Activated CD4-positive, alpha-beta memory T cell treated with anti-CD3 and anti-CD28 coated beads, Interleukin-2, amount 10 ng/mL, durations not matched to agents 7 days and 5 days (primary cell): ENCODE results near the gene GGTA1. TPM values are rescaled to one million over a fixed set of nuclear protein-coding genes. Genes with fewer than 3 reads are reported as not detected.
"Not testable (repeated sequence)": the region's sequence is repeated elsewhere in the genome, so short reads cannot be mapped to it uniquely, and the experiment has no call there.

ENCODE experiments used
- CTCF ChIA-PET: fragments of 350-600 bp; sonication (Branson Sonifier 250); formaldehyde crosslinking; loops from one replicate; lab custom pipeline; 2021; ENCODE audit warnings: antibody characterized with exemption, inconsistent platforms; lab: Charles Lee
- POLR2A ChIA-PET: fragments of 350-600 bp; sonication (Branson Sonifier 250); formaldehyde crosslinking; loops from one replicate; lab custom pipeline; 2021; ENCODE audit warnings: antibody characterized with exemption; lab: Charles Lee
- DNase-seq: peaks from one replicate; pipeline ENCODE4 v3.0.0-alpha.2; 2020
- H3K27ac Mint-ChIP-seq: one replicate; pipeline ENCODE4 v1.8.0; 2021; ENCODE audit warnings: mild to moderate bottlenecking, mixed read lengths
- H3K27me3 Mint-ChIP-seq: one replicate; pipeline ENCODE4 v1.8.0; 2021; ENCODE audit warnings: mixed read lengths
- H3K36me3 Mint-ChIP-seq: one replicate; pipeline ENCODE4 v1.8.0; 2021; ENCODE audit warnings: low read depth, mixed read lengths
- H3K4me1 Mint-ChIP-seq: one replicate; pipeline ENCODE4 v1.8.0; 2021; ENCODE audit warnings: mixed read lengths
- H3K4me3 Mint-ChIP-seq: one replicate; pipeline ENCODE4 v1.8.0; 2021; ENCODE audit warnings: mild to moderate bottlenecking, mixed read lengths
- H3K9me3 Mint-ChIP-seq: one replicate; pipeline ENCODE4 v1.8.0; 2021; ENCODE audit warnings: mixed read lengths
- total RNA-seq, 2 experiments: library from RNA; stranded (reverse); gene quantifications; one replicate each; pipeline ENCODE4 v1.2.3, GENCODE V29; 2021

GGTA1 gene
- total RNA-seq, 2 experiments from 2014 or later: not detected

DNA sequence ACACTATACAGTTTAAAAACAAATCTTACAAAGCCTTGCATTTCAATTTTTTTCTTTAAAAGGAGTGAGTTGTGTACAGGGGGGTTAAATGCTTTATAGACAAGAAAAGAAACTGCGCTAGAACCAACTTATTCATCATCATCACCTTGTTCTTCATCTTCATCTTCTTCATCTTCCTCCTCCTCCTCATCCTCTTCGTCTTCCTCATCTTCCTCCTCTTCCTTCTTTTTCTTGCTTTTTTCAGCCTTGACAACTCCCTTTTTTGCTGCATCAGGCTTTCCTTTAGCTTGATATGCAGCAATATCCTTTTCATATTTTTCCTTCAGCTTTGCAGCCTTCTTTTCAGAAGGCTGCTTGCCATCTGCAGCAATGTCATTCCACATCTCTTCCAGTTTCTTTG lies 20.0 kb upstream of the GGTA1 start:
- H3K27ac Mint-ChIP-seq, H3K4me1 Mint-ChIP-seq, H3K9me3 Mint-ChIP-seq, CTCF ChIA-PET, POLR2A ChIA-PET, H3K36me3 Mint-ChIP-seq, DNase-seq, H3K4me3 Mint-ChIP-seq: not testable (repeated sequence)
- peaks cover 22% of the 10 kb centered on the region for H3K27me3 Mint-ChIP-seq

DNA sequence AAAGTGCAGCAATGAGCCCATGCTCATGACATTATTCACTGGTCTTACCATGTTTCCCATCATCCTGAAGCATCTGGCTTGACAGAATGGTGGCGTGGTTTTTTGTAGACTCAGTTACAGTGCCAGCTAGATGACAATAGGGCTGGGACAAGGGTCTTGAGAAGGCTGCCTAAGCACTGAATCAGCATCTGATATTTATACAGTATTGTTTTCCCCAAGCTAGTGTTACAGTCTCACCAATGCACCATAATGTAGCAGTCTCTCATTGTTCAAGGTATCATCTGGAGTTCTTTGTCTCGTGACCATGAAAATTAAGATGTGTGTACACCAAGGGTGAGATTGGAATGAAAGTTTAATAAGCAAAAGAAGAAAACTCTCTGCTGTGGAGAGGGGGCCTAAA lies 19.0 kb upstream of the GGTA1 start:
- H3K9me3 Mint-ChIP-seq: peaks cover 2% of the 10 kb centered on the region
- no peaks in the 10 kb centered on the region for H3K36me3 Mint-ChIP-seq
- no peak overlapping the region for H3K4me3 Mint-ChIP-seq
- no peak overlapping the region for H3K27ac Mint-ChIP-seq
- POLR2A ChIA-PET: no interaction called here
- no peak for DNase-seq
- peaks cover 23% of the 10 kb centered on the region for H3K27me3 Mint-ChIP-seq
- CTCF ChIA-PET: no interaction called here
- no peaks in the 10 kb centered on the region for H3K4me1 Mint-ChIP-seq

- H3K9me3 Mint-ChIP-seq, H3K36me3 Mint-ChIP-seq, H3K27ac Mint-ChIP-seq, POLR2A ChIA-PET, H3K27me3 Mint-ChIP-seq, CTCF ChIA-PET, DNase-seq, H3K4me3 Mint-ChIP-seq, H3K4me1 Mint-ChIP-seq: not testable (repeated sequence)
Observed at GRCh38 chr9:121513166-121513565, 13.5 kb upstream of the GGTA1 start.

DNA sequence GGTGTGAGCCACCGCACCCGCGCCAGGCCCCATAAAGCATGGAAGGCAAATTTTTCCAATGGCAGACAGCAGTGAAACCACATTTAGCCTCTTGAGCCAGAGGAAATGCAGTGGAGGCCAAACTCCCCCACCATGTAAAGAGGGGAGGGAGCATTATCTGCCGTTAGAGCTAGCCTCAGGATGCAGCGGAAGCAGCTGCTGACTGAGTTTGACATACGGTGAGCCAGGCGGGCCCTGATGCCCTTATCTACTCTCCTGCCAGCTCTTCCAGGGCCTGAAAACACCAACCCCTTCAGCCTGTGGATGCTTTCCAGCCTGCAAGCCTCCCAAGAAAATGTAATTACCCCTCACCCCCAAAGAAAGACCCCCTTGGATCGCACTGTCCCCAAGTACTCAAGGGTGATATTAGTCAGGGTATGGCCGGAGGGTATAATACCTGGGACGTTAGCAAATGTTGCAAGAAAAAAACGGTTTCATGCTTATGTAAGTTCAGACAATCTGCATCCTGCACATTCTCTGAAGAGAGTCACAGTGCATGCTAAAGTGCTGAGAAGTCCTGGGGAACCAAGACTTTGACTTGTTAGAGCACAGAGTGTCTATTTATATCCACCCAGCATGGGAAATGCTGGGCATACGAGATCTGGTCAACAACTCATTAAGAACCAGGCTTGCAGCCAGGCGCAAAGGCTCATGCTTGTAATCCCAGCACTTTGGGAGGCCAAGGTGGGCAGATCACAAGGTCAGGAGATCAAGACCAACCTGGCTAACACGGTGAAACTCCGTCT lies 11.3 kb upstream of the GGTA1 start:
- no peak overlapping the region for H3K4me3 Mint-ChIP-seq
- peaks cover 9% of the 10 kb centered on the region for H3K27me3 Mint-ChIP-seq
- no peak overlapping the region for H3K27ac Mint-ChIP-seq
- ChIA-PET CTCF (interaction anchor here (0.6 to 0.7 kb wide), 2 partner anchors 13 to 581 kb away, joined by 3 read pairs; no protein-coding TSS in a partner anchor), POLR2A (no interaction called here)
- H3K36me3 Mint-ChIP-seq: no peaks in the 10 kb centered on the region
- H3K4me1 Mint-ChIP-seq: no peaks in the 10 kb centered on the region
- H3K9me3 Mint-ChIP-seq: no peaks in the 10 kb centered on the region
- no peak for DNase-seq

GRCh38 chr9:121509180-121509579 lies 9.5 kb upstream of the GGTA1 start:
- H3K36me3 Mint-ChIP-seq: no peaks in the 10 kb centered on the region
- H3K9me3 Mint-ChIP-seq: no peaks in the 10 kb centered on the region
- POLR2A ChIA-PET: no interaction called here

DNA sequence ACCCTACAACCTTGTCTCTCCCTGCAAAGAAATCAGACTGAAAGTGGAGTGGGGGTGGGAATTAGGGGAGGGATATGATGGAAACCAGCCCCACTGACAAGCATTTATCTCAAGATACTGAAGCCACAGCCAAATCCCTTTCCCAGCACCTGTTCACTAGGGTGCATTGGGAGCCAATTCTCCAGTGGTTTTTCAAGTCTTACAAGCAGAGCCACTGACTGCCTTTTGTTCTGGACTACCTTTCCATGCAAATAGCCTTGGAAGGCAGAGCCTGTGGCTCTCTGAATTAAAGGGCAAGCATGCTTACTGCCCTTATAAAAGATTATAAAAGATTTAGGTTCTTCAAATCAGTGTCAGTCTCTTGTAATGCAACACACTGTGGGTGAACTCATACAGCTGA lies 8.8 kb upstream of the GGTA1 start:
- ChIA-PET POLR2A (no interaction called here), CTCF (no interaction called here)
- Mint-ChIP-seq H3K4me1 (peaks cover under 1% of the 10 kb centered on the region), H3K36me3 (no peaks in the 10 kb centered on the region), H3K27ac (no peak overlapping the region), H3K4me3 (no peak overlapping the region), H3K27me3 (peaks cover 5% of the 10 kb centered on the region), H3K9me3 (no peaks in the 10 kb centered on the region)
- no peak for DNase-seq

More at GRCh38 chr9:121509180-121509579, 9.5 kb upstream of the GGTA1 start:
- Mint-ChIP-seq H3K4me3 (no peak overlapping the region), H3K27ac (no peak overlapping the region), H3K4me1 (no peaks in the 10 kb centered on the region), H3K27me3 (peaks cover 5% of the 10 kb centered on the region)
- DNase-seq: no peak
- CTCF ChIA-PET: interaction anchor here (0.7 kb wide), 1 partner anchor 206 kb away, joined by 3 read pairs; no protein-coding TSS in a partner anchor

GRCh38 chr9:121505903-121506735 lies 6.5 kb upstream of the GGTA1 start:
- CTCF ChIA-PET: no interaction called here
- H3K4me3 Mint-ChIP-seq: no peak overlapping the region
- peaks cover 4% of the 10 kb centered on the region for H3K4me1 Mint-ChIP-seq
- H3K36me3 Mint-ChIP-seq: no peaks in the 10 kb centered on the region
- DNase-seq: no peak
- no peak overlapping the region for H3K27ac Mint-ChIP-seq
- POLR2A ChIA-PET: no interaction called here
- peaks cover 12% of the 10 kb centered on the region for H3K27me3 Mint-ChIP-seq
- H3K9me3 Mint-ChIP-seq: no peaks in the 10 kb centered on the region

- Mint-ChIP-seq H3K9me3 (no peaks in the 10 kb centered on the region), H3K4me3 (no peak overlapping the region), H3K27me3 (peaks cover 29% of the 10 kb centered on the region), H3K36me3 (no peaks in the 10 kb centered on the region), H3K27ac (no peak overlapping the region), H3K4me1 (peaks cover 20% of the 10 kb centered on the region)
- ChIA-PET POLR2A (no interaction called here), CTCF (no interaction called here)
- no peak for DNase-seq
Observed at GRCh38 chr9:121503444-121503843, 3.8 kb upstream of the GGTA1 start.

DNA sequence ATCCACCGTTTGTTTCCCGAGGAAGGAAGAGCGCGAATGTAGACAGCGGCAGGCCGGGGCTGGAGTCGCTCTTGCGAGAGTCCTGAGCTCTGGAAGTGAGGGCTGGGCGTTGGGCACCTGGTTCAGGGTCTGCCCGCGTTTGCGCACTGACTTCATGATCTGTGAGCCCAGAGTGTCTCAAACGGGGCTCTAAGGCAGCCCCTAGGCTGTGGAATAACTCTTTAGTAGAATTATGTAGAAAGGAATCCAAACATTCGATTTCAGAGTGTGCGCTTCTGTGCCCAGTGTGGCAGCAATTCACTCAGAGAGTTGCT lies 478 bp upstream of the GGTA1 start:
- peaks cover 53% of the 10 kb centered on the region for H3K27me3 Mint-ChIP-seq
- H3K9me3 Mint-ChIP-seq: no peaks in the 10 kb centered on the region
- peaks cover 23% of the 10 kb centered on the region for H3K4me1 Mint-ChIP-seq
- no peak for DNase-seq
- H3K36me3 Mint-ChIP-seq: no peaks in the 10 kb centered on the region
- no peak overlapping the region for H3K4me3 Mint-ChIP-seq
- ChIA-PET POLR2A (no interaction called here), CTCF (interaction anchor here (1.6 kb wide), 1 partner anchor 10 kb away, joined by 5 read pairs; no protein-coding TSS in a partner anchor)
- H3K27ac Mint-ChIP-seq: no peak overlapping the region

DNA sequence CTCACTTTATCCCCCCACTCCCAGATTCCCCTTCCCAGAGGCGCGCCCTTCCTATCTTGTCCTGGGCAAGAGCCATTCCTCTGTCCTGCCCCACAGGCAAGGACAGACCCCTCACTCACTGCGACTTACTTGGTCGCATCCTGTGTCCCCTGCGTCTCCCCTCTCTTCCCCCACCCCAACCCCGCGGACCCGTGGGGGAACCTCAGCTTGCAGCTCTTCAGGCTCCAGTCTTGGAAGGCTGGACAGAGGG lies 542 bp downstream of the GGTA1 start:
- no peak for DNase-seq
- peaks cover 23% of the 10 kb centered on the region for H3K4me1 Mint-ChIP-seq
- no peak overlapping the region for H3K27ac Mint-ChIP-seq
- CTCF ChIA-PET: interaction anchor here (0.9 to 1.7 kb wide), 2 partner anchors 47 to 179 kb away, joined by 3 to 11 read pairs; no protein-coding TSS in a partner anchor
- H3K36me3 Mint-ChIP-seq: no peaks in the 10 kb centered on the region
- peak overlapping the region; percentile 44 for H3K4me3 Mint-ChIP-seq
- no peaks in the 10 kb centered on the region for H3K9me3 Mint-ChIP-seq
- POLR2A ChIA-PET: no interaction called here
- peaks cover 53% of the 10 kb centered on the region for H3K27me3 Mint-ChIP-seq

DNA sequence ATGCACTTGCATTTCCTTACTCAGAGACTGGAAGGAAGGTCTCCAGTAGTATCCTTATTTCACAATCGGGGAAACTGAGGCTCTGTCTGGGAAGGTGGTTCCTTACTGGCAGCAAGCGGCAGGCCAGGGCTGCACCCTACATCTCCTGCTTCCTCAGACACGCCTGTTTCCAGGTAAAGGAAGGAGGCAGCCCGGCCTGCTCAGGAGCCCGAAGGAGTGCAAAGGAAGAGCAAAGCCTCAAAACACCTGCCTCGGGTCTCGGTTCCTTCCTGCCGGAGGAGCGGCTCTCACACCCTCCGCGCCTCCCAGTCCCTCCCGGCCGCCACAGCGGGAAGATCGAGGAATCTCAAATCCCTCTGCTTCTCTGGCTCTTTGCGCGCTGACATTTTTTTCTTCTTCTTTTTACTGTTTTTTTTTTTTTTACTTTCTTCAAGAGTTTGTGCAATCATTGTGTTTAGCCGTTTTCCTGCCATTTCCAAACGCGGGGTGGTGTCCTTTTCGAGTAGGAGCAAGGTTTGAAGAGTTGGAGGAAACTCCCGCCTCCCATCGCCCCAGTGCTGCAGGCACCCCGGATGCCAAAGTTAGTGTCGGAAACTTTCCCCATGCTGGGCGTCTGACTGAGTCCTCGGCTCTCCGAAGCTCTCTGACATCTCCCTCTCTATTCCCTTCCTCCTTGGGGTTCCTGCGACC lies 1.0 kb downstream of the GGTA1 start:
- peaks cover 23% of the 10 kb centered on the region for H3K4me1 Mint-ChIP-seq
- ChIA-PET CTCF (interaction anchor here (1.7 kb wide), 1 partner anchor 179 kb away, joined by 11 read pairs; no protein-coding TSS in a partner anchor), POLR2A (no interaction called here)
- H3K4me3 Mint-ChIP-seq: peak overlapping the region; percentile 44
- no peaks in the 10 kb centered on the region for H3K36me3 Mint-ChIP-seq
- H3K27ac Mint-ChIP-seq: no peak overlapping the region
- H3K27me3 Mint-ChIP-seq: peaks cover 53% of the 10 kb centered on the region
- no peaks in the 10 kb centered on the region for H3K9me3 Mint-ChIP-seq
- DNase-seq: no peak

GRCh38 chr9:121498150-121498486 lies 1.5 kb downstream of the GGTA1 start:
- Mint-ChIP-seq H3K4me3 (no peak overlapping the region), H3K27me3 (peaks cover 50% of the 10 kb centered on the region), H3K4me1 (peaks cover 20% of the 10 kb centered on the region), H3K9me3 (no peaks in the 10 kb centered on the region), H3K36me3 (no peaks in the 10 kb centered on the region), H3K27ac (no peak overlapping the region)
- peak; percentile 45 for DNase-seq
- POLR2A ChIA-PET: no interaction called here
- CTCF ChIA-PET: interaction anchor here (1.2 to 1.7 kb wide), 2 partner anchors 10 to 178 kb away, joined by 7 to 11 read pairs; no protein-coding TSS in a partner anchor

DNA sequence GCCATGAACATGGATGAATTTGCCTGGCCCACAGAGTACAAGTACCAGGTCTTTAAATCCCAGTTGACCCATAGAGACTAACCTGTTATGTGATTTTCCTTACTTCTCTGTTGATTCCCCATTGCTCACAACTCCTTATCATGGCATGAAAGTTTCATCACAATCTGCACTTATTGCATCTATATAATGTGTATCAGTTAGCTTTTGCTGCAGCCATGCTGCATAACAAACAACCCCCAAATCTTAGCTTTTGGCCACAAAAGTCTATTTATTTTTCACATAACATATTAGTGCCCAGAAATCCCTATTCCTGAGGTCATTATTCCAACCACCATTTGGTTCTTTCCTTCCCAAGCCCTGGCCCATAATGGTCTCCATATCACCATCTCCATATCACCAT lies 3.7 kb downstream of the GGTA1 start:
- H3K4me1 Mint-ChIP-seq: peaks cover 19% of the 10 kb centered on the region
- peaks cover 43% of the 10 kb centered on the region for H3K27me3 Mint-ChIP-seq
- H3K36me3 Mint-ChIP-seq: no peaks in the 10 kb centered on the region
- CTCF ChIA-PET: no interaction called here
- H3K27ac Mint-ChIP-seq: no peak overlapping the region
- no peaks in the 10 kb centered on the region for H3K9me3 Mint-ChIP-seq
- DNase-seq: no peak
- POLR2A ChIA-PET: no interaction called here
- no peak overlapping the region for H3K4me3 Mint-ChIP-seq
